Right cardiac atrium (tissue), 5 donors: ENCODE data around the gene IRF6. TPM values are rescaled to one million over a fixed set of nuclear protein-coding genes. Genes with fewer than 3 reads are reported as not detected.
A peak's percentile ranks its signal among the peaks of the same experiment; 100 is the strongest.

Source experiments
- ATAC-seq, 2 donors: fragments of 200-7000 bp; cut with Tn5 transposase; one replicate each; pipeline versions ENCODE4 v1.8.0 to v1.9.1; 2020; ENCODE audit warnings: moderate library complexity in 2 of 2, mild to moderate bottlenecking in 1 of 2
- DNase-seq, 3 donors: peaks; one replicate each; pipeline ENCODE4 v3.0.0-alpha.2; 2020
- H3K27ac ChIP-seq: one replicate; pipeline ENCODE4 v1.5.1; 2013; ENCODE audit warnings: mild to moderate bottlenecking, low read length, control low read depth, moderate library complexity
- H3K27me3 ChIP-seq: one replicate; pipeline ENCODE4 v1.6.1; 2013; ENCODE audit not compliant: control insufficient read depth, insufficient read depth
- H3K4me1 ChIP-seq: one replicate; pipeline ENCODE4 v1.6.1; 2013; ENCODE audit warnings: low read length; ENCODE audit not compliant: control insufficient read depth, insufficient read depth
- H3K4me3 ChIP-seq: one replicate; pipeline ENCODE4 v1.5.1; 2013; ENCODE audit warnings: low read length, control low read depth
- H3K9me3 ChIP-seq: one replicate; pipeline ENCODE4 v1.6.1; 2013; ENCODE audit warnings: low read length; ENCODE audit not compliant: control insufficient read depth
- WGBS: extraction: QIAGEN DNeasy Blood & Tissue Kit; methylation state at CpG from one replicate; pipeline ENCODE4 v1.1.7; 2013; 5-methylcytosine and 5-hydroxymethylcytosine counted together
- intact Hi-C, 4 donors: fragments of 100-400 bp; cut with DNase I; formaldehyde crosslinking; loops; one replicate each; pipeline versions ENCODE4 v1.11.0 to v1.14.0; 2022 to 2023
- polyA plus RNA-seq: library from polyadenylated mRNA; stranded (reverse); fragments of 200-250 nt; gene quantifications from one replicate; pipeline ENCODE4 v1.2.3, GENCODE V29; 2013
- total RNA-seq, 4 donors: library from RNA; stranded (reverse); fragmentation: NEBNext Ultra II Directional; extraction: Animal tissue kit (Norgen Biotek cat#: 25700); gene quantifications; one replicate each; pipeline ENCODE4 v1.2.1, GENCODE V29; 2021
- donor health status: healthy with polysubstance abuse.
- donor health status: DM: no; HTN: yes; CAD: no.
- donor health status: DM: no; HTN: no; CAD: no.
- donor health status: DM: no; HTN: yes; CAD: no; lungs with severe emphysema.
- donor health status: DM: yes; HTN: yes; CAD: no.

The IRF6 gene
- total and polyA plus RNA-seq, 5 donors, result 22.6 to 45.4 (median 30.1) TPM

DNA sequence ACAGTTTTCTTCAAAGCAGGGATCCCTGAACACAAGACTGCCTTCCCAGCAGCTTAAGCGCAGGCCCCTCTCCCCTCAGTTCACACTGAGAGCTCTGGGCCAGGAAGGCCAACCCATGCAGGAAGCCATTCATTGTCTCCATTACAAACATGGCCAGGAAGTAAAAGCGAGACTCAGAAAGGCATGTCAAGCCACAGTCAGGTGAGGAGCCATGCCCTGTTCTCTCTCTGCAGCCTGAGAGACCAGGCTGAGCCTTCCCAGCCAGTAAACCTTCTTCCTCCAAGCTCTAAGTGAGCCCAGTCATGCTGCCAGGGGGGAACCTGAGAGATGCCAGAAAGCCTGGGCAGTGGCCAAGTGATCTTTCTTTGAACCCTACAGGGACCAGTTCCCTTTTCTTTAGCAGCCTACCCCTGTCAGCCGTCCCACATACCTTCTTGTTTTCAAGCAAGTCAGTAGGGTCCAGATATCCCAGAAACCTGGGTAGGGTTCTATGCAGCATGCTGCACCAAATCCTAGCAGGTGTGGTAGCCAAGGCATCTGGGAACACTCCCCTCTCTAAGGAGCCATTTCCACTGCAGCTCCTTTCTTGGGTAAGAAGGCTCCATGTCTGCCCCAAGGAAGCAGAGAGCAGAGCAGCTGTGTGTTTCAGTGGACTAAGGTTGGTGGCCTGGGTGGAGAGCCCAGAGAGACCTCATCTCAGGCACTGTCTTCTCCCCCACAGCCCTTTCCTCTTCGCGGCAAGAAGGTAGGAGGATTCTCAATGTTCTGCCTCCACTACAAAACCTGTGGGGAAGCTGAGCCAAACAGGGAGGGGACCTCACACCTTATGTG is 49.1 kb downstream of the IRF6 start:
- no peaks in the 10 kb centered on the region for H3K9me3 ChIP-seq

DNA sequence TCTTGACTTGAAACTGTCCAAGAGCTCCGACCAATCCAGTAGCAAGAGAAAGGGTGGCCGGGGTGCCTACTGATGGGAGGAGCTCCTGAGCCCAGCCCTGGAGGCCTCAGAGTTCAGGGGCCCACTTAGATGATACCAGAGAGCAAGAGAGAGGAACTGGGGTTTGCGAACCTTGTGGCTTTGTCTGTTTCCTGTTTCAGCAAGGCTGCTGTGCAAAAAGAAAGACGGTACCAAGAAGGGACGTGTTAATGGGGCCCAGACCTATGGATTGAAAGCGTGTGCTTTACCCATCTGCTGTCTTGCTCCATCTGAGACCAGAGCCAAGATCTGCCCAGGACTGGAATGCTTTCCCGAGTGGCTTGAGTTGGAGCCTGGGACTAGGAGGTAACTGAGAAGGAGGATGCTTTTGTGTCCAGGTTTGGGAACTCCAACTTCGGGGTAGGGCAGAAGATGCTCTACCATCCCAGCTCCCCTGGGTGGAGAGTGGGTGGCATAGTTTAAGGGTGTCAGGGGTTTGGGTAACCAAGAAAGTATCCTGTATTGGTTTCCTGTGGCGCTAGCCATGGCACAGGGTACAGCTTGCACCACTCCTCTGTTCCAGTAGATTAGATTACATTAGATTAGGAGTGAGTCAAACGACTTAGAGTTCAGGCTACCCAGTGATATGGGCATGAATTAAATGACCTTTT is 49.9 kb downstream of the IRF6 start, which contains the start of gene TRAF3IP3:
Gene TRAF3IP3 (plus strand): TSS at position 128 of the 689 bp plus-strand sequence. CDS start 3,987 bp downstream, outside the sequence.
- DNase-seq (peak in 2 of 3 donors; percentile 54 to 66), ATAC-seq (peak in 1 of 2 donors; percentile 65)
- Histone ChIP-seq H3K27me3 (no peaks in the 10 kb centered on the region), H3K4me3 (no peak within 1 kb of the TSS), H3K27ac (no peak within 1 kb of the TSS), H3K9me3 (no peaks in the 10 kb centered on the region), H3K4me1 (no peaks in the 10 kb centered on the region)
- intact Hi-C loops, result no loop called here
- 71% methylated on average over 10 of the region's 10 CpGs for WGBS

More for the DNA sequence above, 49.1 kb downstream of the IRF6 start:
- Histone ChIP-seq H3K4me1 (no peaks in the 10 kb centered on the region), H3K4me3 (no peak overlapping the region), H3K27me3 (no peaks in the 10 kb centered on the region), H3K27ac (no peak overlapping the region)
- intact Hi-C loops, result no loop called here
- DNase-seq, result peak in 2 of 3 donors; percentile 47 to 65
- WGBS, result 65% methylated on average over 5 of the region's 5 CpGs
- peak in 1 of 2 donors; percentile 40 for ATAC-seq

- DNase-seq (no peak), ATAC-seq (no peak)
- Histone ChIP-seq H3K27me3 (no peaks in the 10 kb centered on the region), H3K27ac (no peak overlapping the region), H3K9me3 (no peaks in the 10 kb centered on the region), H3K4me3 (no peak overlapping the region), H3K4me1 (no peaks in the 10 kb centered on the region)
- intact Hi-C loops, result no loop called here
- 83% methylated on average over 1 of the region's 1 CpG for WGBS
Observed at GRCh38 chr1:209755256-209755655, 50.7 kb downstream of the IRF6 start.

- DNase-seq, result no peak
- no peak overlapping the region for H3K27ac ChIP-seq
- H3K9me3 ChIP-seq, result no peaks in the 10 kb centered on the region
- WGBS, result 90% methylated on average over 3 of the region's 3 CpGs
- intact Hi-C loops, result no loop called here
- no peak for ATAC-seq
- no peaks in the 10 kb centered on the region for H3K4me1 ChIP-seq
- no peak overlapping the region for H3K4me3 ChIP-seq
- no peaks in the 10 kb centered on the region for H3K27me3 ChIP-seq
Observed at GRCh38 chr1:209752890-209753289, 53.1 kb downstream of the IRF6 start.

GRCh38 chr1:209751627-209752231 is 54.2 kb downstream of the IRF6 start:
- 59% methylated on average over 5 of the region's 5 CpGs for WGBS
- no peaks in the 10 kb centered on the region for H3K9me3 ChIP-seq
- intact Hi-C loops, result no loop called here
- no peak for DNase-seq
- no peak overlapping the region for H3K4me3 ChIP-seq
- no peaks in the 10 kb centered on the region for H3K27me3 ChIP-seq
- ATAC-seq, result no peak
- H3K4me1 ChIP-seq, result peaks cover 2% of the 10 kb centered on the region
- H3K27ac ChIP-seq, result no peak overlapping the region

- 65% methylated on average over 6 of the region's 6 CpGs for WGBS
- no peaks in the 10 kb centered on the region for H3K9me3 ChIP-seq
- ATAC-seq, result no peak
- no peak for DNase-seq
- intact Hi-C loops, result loop anchor here (2.0 to 10.0 kb wide), 5 partner anchors 52 to 173 kb away; no protein-coding TSS in a partner anchor
- H3K4me1 ChIP-seq, result peaks cover 2% of the 10 kb centered on the region
- no peak overlapping the region for H3K4me3 ChIP-seq
- no peaks in the 10 kb centered on the region for H3K27me3 ChIP-seq
- no peak overlapping the region for H3K27ac ChIP-seq
Observed at GRCh38 chr1:209749670-209750323, 56.1 kb downstream of the IRF6 start.

DNA sequence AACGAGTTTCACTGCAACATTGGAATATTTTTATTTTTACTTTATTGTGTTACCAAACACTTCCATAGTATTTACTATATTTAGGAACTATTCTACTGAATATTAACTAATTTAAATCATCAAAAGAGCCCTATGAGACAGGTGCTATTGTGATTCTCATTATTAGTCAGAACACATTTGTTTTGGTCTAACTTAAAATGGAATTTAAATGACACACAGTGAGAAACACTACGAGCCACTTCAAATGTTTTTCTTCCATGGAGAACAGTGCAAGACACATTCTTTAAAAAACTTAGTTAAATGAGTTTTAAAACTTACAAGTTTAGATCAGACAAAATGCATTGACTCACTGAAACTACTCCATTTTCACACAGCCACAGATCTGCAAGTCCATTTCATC is 56.7 kb downstream of the IRF6 start:
- 73% methylated on average over 2 of the region's 2 CpGs for WGBS
- no peak for ATAC-seq
- intact Hi-C loops, result loop anchor here (2.0 to 10.0 kb wide), 5 partner anchors 52 to 172 kb away; no protein-coding TSS in a partner anchor

DNA sequence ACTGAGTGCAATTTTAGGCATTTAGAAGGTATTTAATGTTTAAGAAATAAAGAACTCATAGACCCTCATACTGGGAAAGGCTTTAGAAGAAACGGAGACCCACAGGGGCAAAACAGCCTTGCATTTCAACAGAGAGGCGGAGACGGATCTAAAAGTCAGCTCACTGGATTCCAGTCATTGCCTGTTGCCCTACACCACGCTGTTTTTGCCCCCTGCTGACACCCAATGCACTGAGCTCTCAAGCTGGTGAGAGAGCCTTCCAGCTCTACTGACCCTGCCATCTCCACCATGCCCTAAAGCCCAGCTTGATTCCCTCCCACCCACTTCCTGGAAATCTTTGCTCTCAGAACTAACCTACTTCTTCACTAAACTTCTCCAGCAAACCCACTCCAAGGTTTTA is 57.3 kb downstream of the IRF6 start:
- Histone ChIP-seq H3K27ac (no peak overlapping the region), H3K4me1 (peaks cover 2% of the 10 kb centered on the region), H3K27me3 (no peaks in the 10 kb centered on the region), H3K4me3 (no peak overlapping the region), H3K9me3 (no peaks in the 10 kb centered on the region)
- intact Hi-C loops, result loop anchor here (2.0 to 10.0 kb wide), 5 partner anchors 51 to 172 kb away; no protein-coding TSS in a partner anchor
- DNase-seq (no peak), ATAC-seq (no peak)
- WGBS, result 68% methylated on average over 4 of the region's 4 CpGs

More for the DNA sequence above, 56.7 kb downstream of the IRF6 start:
- no peak overlapping the region for H3K27ac ChIP-seq
- no peak for DNase-seq
- peaks cover 2% of the 10 kb centered on the region for H3K4me1 ChIP-seq
- H3K27me3 ChIP-seq, result no peaks in the 10 kb centered on the region
- no peaks in the 10 kb centered on the region for H3K9me3 ChIP-seq
- H3K4me3 ChIP-seq, result no peak overlapping the region

DNA sequence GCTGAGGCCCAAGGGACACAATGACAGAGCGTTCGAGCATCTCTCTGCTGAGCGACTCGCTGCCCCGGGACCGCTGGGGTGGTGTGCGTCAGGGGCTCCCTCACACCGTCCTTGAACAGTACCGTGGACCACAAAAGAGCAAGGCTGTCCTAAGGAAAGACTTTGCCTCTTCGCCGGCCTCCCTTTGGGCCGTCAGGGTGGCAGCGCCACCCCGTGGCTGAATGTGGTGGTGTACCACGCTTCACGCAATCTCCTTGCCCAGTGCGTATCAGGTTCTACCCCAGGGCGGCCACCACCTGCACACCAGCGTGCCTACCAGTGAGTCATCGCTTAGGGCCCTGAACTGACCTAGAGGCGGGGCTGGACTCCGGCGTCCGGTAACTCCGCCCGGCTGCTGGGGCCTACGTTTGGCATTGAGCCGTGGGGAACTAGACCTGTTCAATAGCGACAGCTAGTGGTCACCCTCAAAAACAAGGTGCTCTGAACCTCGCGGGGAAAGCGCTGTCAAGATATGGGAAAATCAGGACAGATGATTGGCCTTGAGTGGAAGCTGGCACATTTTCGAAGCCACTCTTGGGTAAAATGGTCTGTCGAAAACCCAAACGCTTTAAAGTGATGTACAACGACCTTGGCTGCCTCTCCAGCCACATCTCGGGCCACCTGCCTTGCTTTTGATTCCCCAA is 58.2 kb downstream of the IRF6 start:
- Histone ChIP-seq H3K4me1 (peaks cover 7% of the 10 kb centered on the region), H3K9me3 (no peaks in the 10 kb centered on the region), H3K4me3 (no peak overlapping the region), H3K27me3 (no peaks in the 10 kb centered on the region), H3K27ac (peak overlapping the region; percentile 38)
- ATAC-seq (peak; percentile 97 to 99), DNase-seq (peak; percentile 91 to 95 (median 95))
- intact Hi-C loops, result loop anchor here (2.0 to 10.0 kb wide), 5 partner anchors 50 to 171 kb away; no protein-coding TSS in a partner anchor
- WGBS, result 12% methylated on average over 37 of the region's 37 CpGs
